ENCODE data around the gene AGK.

Gene AGK

DNA sequence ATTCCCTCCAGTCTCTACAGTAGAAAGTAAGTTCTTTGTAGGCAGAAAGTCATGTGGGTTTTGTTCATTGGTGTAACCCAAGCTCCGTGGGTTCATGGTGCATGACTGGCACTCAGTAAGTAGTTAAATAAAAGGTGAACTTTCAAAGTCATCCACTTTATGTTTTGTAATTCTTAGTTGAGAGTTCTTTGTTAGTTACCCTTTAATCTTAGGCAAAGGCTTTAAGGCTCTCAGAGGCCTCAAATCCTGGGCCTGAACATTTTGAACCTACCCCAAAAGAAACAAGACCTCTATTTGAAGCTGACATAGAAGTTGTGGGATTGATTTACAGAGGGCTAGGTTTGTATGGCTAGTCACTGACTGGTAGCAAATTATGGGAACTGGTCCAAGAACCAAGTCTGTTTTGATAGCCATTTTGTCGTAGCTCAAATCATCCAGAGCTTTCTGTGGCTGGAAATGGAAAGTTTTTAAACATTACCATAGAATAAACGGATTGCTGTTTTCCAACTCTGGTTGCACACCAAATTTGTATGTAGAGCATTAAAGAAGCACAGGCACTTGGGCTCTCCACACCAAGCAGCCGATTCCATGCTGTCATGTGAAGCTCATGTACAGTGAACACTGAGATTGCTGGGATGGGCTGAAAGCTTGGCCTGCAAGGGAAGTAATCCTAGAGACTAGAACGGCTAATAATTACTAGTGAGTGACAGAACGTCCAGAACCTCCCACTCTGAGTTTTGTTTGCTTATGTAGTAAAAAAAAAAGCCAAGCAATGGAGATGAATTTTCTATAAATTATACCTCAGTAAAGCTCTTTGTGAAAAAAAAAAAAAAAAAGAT is 97.3 kb downstream of the AGK start:
- DNase-seq (ENCODE audit: low spot score) = no peak

DNA sequence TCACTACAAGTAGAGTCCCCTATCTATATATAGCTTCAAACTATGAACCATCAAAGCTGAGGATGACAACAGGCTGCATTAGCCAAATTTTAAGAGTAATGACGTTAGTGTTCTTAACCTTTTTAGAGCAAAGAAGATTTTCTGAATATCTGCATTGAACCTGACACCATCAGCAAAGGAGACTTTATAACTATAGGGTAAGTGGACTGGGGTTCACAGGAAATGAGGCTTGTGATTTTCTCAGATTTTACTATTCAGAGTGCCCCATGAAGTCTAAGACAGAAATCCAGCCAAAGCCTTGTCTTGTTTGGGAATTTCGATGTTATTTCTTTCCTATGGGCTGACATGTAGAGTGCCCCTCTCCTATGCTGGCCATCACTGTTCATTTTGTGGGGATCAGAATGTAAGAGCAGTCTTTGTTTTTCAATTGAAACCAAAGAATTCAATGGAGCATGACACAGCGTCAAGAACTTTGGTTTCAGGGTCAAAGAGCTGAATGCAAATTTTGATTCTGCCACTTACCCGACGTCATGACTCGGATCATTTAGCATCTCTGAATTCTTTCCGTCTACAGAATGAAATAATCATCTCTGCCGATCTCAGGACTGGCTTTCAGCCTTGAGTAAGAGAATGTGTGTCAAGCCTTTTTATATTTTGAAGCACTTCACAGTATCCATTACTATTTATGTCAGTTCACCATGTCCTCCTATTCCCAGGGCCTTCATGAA is 98.1 kb downstream of the AGK start:
- DNase-seq (ENCODE audit: low spot score) = no peak

DNA sequence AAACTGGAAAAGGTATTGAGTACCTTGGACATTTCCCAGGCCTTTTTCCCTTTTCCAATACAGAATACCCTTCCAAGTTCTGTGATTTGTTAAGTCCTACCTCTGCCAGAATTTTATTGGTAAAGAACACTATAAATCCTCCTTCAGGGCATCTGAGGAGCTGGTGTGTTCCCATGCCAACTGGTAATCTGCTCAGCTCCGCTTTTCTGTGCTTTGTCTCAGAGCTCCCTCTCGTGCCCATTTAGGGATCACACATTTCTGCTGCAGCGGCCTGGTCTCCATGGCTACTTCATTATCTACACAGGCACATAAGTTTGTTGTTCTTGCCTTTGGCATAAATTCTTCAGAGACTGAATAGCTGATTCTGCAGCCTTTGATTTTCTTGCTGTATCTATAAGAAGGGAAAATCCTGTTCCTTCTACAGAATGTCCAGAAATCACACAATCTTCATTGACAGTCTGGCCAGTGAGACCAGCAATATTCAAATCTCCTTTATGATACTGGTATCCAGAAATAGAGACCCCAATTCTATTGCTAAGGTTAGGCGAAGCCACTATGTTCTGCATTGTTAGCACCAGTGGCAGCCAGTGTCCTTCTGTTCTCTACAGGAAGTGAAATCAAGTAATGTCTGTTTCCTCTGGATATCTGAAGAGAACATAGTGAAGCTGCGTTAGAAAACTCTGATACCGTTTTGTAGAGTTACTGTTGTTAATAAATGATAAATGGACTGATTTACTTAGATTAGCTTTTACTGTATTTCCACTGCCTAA is 98.8 kb downstream of the AGK start:
- DNase-seq (ENCODE audit: low spot score) = peak; percentile 72

DNA sequence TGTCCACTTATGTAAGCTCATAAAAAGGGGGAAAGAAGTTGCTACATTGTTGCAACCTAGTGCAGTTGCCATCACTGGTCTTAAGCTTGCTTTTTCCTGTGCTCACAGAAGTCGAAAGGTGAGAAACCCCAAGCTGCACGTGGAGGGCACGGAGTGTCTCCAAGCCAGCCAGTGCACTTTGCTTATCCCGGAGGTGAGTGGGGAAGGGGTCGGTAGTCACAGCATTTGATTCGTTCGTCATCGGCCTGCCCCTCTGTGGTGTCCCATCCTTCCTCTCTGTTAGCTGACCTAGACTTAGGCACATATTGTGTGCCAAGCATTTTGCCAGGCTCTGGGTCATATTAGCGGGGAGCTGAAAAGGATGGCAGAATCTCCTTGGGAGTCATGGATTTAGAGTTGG is 100.2 kb downstream of the AGK start:
- no peak for DNase-seq (ENCODE audit: low spot score)

DNA sequence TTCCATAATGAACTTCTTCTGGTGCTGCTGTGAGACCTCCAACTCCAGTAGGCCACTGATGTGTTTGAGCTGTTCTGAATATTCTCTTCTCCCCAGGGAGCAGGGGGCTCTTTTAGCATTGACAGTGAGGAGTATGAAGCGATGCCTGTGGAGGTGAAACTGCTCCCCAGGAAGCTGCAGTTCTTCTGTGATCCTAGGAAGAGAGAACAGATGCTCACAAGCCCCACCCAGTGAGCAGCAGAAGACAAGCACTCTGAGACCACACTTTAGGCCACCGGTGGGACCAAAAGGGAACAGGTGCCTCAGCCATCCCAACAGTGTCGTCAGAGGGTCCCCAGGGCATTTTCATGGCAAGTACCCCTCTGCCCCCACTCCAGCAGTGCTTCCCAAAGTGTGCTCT is 101.5 kb downstream of the AGK start:
- no peak for DNase-seq (ENCODE audit: low spot score)

DNA sequence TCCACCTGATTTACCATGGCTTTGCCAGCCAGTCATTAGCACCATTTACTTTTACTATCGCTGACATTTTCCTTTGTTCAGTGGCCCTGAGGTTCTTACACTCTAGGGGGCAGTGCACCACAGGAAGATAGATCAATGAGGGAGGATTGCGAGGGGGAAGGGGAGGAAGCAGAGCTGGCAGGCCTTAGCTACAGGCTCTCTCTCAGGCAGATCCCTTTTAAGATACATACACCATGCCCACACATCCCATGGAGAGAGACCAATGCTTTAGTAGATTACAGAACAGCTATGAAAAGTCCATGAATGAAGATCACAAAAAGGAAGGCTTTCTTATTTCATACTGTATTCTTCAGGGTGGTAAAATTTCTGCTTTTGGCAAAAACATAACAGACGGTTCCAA is 103.3 kb downstream of the AGK start:
- DNase-seq (ENCODE audit: low spot score) = peak; percentile 81

DNA sequence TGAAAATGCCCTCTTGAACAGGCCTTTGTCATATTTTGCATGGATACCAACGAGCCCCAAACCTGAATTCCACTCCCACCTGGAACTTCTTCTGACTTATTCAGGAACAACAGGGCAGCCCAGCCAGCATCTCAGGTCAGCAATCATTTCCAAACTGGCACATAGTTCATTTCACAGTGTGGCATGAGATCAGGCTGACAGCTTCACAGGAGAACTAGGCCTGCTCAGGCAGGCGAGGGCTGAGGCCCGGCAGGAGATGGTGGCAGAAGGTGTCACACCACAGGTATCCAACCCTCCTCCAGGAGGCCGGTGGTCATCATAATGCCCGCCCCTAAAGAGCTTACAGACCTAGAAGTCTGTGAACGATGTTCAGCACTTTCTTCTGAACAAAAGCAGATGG is 108.3 kb downstream of the AGK start:
- DNase-seq (ENCODE audit: low spot score) = no peak

DNA sequence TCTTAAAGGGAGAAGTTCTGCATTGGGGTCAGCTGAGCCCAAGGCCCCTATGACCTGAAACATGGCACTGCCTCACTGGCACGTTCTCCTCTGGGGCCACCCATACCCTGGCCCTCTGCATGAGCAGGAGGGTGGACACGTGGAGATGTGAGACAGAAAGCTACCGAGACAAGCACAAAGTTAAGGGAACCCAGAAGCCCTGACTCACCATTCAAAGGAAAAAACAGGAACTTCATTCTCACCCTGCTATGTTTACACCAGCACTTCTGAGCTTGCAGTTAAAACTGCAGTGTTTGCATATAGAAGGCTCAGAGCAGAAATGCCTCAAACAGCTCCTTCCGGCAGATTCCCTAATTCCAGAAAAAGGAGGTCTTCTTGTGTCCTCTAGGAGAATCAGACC is 109.0 kb downstream of the AGK start:
- DNase-seq (ENCODE audit: low spot score) = no peak

DNA sequence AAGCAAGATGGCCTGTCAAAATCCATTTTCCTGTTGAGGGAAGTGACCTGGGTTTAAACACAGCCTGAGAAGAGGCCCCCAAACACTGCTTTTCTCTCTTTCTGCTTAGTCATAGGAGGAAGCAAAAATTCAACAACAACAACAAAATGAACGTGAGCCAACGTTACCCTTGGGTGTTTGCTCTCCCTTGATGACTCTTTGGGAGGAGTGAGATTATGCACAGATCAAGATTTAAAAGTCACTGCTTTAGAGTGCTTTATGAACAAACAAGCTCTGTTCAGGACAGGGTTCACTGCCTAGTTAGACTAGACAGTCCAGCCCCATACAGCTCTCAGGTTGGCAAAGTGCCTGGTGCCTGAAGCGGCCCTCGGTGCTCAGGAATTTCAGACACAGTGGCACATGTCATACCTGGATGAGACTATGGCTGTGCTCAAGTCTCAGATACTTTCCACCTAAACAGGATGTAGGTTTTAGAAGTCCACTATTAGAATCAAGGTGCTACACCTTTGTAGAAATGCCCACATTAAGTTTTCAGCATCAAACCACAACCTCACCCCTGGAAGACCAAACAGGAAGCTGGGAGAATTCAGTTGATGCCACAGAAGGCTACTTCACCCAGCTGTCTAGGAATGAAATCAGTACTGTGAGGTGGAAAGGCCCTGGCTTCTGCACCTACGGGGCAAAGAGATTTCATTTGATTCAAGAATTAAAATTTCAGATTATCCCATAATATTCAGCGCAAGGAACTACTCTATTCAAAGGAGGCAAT is 112.1 kb downstream of the AGK start:
- DNase-seq (ENCODE audit: low spot score) = no peak

DNA sequence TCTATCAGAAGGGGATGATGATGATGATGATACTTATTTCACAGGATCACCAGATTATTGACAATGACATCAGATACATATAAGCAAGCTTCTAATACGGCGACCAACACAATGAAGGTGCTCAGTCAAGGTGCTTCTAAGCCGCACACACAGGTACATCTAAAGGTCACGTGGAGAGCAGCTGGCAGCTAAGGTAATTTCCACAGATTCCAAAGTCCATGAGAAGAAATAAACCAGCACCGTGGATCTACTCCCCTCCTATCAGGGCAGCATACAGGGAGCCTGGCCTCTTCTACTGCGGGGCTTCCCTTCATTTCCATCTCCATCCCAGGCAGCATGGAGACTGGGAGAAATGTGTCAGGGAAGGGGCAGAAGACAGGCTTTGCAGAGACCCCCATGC is 113.2 kb downstream of the AGK start:
- no peak for DNase-seq (ENCODE audit: low spot score)

DNA sequence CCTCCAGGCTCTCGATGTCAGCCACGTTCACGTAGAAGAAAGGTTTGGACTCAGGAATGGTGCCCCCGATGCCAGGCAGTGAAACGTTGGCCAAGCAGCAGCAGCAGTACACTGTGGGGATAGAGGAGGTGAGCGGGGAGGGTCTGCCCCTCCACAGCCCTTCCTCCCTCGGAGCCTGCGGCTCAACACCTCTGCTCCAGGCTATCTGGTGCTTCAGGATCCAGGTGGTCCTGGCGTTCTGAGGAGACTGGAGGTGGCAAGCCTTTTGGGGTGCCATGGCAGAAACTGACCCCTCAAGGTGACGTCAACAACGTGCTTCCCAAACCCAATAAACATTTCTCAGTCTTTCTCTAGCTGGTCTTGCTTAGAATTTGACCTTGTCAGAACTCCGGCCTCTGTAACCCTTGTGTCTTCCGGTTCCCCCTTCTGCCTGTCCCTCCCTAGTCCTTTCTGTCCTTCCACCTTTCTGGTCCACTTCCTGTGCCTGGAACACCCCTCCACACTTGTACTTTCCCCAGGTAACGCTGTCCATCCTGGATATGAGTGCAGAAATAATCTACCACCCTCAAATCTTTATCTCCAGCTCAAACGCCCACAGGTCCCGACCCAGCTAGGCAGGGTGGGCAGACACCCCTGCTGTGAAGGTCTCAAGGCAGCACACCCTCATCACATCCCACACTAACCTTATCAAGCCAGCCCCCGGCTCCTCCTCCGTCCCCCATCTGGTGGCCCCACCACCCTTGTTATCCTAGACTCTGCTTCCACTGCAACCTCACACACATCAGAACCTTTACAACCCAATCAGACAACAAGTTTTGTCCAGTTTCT is 114.2 kb downstream of the AGK start:
- DNase-seq (ENCODE audit: low spot score) = no peak

DNA sequence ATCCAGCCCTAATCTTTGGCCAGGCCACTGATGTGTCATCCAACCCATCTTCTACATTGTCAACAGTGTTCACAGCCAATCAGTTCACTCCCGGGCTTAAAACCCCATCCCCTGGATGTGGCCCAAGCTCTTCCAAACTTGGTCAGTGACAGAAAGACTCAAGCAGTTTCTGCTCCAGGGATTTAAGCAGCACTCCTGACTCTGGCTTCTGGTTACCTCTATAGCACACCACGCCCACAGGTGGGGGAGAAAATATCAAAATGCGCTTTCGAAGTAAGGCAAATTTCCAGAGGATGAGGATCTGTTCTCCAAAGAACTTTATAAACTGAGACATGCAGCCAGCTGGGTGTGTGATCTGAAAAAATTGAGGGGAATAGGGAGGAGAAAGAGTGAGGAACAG is 114.9 kb downstream of the AGK start:
- DNase-seq (ENCODE audit: low spot score) = no peak

DNA sequence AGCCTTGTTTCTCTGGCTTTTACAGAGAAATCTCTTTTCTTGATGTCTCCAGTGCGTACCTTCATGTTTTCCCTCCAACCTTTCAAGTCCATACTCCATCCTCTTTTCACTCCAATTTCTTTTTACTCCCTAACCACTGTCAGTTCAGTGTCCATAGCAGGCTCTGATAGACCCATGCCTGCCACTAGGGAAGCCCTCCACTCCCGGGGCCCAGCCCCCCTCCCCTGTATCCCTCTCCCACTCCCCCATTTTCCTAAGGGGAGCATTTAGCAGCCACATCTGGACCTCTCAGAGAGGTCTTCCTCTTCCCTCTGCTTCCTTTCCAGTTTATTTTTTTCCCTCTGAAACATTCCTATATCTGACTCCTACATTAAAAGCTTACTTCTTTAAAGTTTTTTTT is 117.6 kb downstream of the AGK start:
- DNase-seq (ENCODE audit: low spot score) = no peak

DNA sequence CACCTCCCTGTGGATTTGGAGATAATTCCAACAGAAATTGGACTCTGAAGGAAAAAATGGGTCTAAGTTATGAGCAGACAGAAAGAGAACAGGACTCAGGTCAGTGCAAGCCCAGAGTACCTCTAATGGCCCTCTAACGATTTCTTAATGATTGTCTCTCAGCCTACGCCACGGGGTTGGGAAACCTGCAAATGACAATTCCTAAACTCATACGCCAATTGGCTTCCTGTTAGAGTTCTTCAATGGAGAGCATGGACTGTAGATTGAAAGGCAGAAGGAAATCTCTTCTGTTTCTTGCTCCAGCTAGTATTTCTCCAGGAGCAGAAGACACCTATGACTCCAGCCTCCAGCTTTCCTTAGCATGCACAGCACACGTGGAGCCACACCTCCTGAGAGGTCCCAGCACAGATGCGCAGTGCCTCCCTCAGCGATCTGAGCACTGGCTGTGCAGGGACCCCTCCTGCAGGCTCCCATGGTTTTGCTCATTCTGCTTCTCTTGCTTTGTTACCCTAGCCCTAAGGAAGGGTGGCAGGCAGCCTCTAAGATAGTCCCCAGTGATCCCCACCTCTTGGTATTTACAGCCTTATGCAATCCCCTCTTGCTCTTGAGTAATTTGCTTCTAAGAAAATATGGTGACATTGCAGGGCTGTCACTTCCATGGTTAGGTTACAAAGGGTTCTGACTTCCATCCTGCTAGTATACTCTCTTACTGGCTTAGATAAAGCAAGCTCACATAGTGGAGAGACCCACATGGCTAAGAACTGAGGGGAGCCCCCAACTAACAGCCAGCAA is 120.7 kb downstream of the AGK start:
- no peak for DNase-seq (ENCODE audit: low spot score)

DNA sequence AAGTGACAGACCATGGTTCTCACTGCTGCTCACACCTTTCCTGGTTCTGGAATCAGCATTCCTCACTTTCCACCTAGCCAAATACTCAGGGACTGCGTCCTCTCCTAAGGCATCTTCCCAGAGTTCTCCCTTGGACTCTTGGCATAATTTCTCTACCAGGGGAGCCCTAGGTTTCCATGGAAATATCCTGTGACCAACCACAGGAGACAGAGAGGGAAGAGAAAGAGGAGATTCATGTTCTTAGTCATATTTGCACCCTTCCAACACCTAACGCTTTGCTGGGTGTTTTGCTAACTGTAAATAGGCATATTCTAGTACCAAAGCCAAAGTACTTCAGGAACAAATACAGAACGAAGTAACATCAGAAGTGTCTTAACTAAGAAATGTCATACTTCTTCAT is 122.1 kb downstream of the AGK start:
- DNase-seq (ENCODE audit: low spot score) = no peak

DNA sequence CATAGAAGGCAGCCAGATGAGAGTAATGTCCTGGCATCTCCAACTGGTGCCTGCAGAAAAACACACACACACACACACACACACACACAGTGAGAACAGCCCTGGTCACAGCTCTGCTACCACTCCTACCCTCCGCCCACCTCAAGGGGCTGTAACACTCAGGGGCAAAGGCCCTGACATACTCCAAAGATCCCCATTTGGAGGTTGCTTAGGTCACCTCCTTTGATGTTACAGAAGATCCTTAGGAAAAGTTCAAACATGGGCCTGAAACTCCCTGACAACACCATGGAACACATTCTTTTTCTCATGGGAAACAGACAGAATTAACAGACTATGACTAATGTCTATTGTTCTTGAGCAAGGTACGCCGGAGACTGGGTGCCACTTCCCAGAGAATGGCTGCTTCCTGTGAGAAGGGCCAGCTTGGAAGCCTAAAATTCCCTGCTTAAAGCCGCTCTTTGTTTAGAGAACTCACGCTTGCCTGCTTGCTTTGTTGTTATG is 123.0 kb downstream of the AGK start:
- peak; percentile 53 for DNase-seq (ENCODE audit: low spot score)

DNA sequence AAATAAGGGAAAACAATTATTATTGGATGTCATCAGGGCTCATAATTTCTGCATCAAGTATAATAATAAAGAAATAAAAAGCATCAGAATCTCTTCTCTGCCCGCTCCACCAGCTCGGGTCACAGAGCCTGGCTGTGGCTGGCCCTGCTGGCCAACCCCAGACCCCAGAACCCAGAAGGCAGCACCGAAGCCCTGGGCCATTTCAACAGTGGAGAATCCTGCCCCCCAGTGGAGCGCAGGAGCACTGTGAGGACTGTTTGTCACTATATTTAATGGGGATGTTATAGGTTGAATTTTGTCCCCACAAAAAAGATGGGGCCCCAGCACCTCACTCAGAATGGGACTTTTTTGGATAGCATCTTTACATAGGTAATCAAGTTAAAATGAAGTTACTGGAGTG is 123.5 kb downstream of the AGK start:
- peak; percentile 87 for DNase-seq (ENCODE audit: low spot score)

DNA sequence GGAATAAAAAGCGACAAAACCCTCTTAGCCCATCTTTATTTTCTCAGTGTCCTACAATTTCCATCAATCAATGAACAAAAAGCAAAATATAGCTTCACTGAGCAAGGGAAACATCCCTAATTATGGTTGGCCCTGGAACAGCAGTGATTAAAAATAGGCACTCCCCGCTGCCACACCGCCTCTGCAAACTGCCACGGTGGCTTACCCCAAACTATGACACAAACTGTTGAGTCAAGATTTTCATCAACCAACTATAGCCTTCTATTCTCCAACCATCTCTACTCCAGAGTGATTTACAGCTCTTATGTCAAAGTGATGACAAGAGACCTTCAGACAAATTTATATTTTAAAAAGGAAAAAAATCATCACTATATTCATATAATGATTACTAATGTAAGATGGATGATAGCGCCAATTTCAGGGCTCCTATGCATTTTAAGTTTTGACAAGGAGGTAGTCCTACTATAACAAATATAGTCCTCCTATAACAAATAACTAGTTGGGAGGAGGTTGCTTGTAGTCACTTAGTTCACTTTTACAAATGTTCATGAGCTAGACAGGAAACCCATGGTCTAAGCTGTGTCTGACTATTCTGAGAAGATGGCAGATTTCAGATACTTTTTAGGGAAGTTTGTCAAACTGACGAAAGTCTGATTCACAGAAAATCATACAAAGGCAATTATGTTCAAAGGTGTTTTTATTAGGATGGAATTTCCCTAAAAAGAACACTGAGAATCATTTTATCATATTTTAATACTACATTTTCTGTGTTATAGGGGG is 124.4 kb downstream of the AGK start:
- DNase-seq (ENCODE audit: low spot score) = no peak

DNA sequence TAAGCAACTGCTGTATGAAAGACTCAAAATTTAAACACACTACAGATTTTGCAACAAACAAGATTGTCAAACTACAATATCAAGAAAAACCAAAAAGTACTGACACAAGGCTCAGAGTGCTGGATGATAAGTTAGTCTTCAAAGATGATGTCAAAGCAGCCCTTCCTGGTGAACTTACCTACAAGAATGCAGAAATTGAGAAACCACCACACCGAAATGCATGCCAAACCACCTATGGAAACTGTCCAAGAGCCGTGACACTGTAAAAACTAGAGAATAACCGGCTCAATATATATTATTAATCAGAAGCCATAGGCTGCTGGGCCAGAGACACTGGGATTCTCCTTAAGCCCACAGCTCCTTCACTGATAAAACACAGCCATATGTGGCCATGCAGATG is 125.4 kb downstream of the AGK start:
- DNase-seq (ENCODE audit: low spot score) = no peak

All from iPS-NIHi11 (cell line).